Upper lobe of left lung (tissue), 4 donors: ENCODE results near the gene MST1R.

ENCODE experiments used
- CTCF ChIP-seq, 6 experiments: fragments of 450-650 bp in 4 of 6; fragments of 200-600 bp in 2 of 6; sonication (generic) in 2 of 6; IDR thresholded peaks; one replicate each; pipeline ENCODE4 v1.5.1; 2016 to 2019; ENCODE audit warnings: antibody characterized with exemption in 6 of 6
- EP300 ChIP-seq, 4 donors: sonication (generic); formaldehyde crosslinking; IDR thresholded peaks; one replicate each; pipeline ENCODE4 v1.5.1; 2017; ENCODE audit warnings: antibody characterized with exemption in 4 of 4, control low read depth in 2 of 4

- TF ChIP-seq CTCF (IDR thresholded peaks at IDR 0.05) = no peak
- TF ChIP-seq EP300 (IDR thresholded peaks at IDR 0.05) = no peak
Observed at GRCh38 chr3:49940667-49941249, 37.1 kb upstream of the MST1R start.
